22Rv1 (cell line): ENCODE results near the gene SLX4.

ENCODE experiments used
- ZFX ChIP-seq: fragments of 450-650 bp; IDR thresholded peaks from 2 replicates; pipeline ENCODE4 v1.6.1; 2017; ENCODE audit warnings: antibody characterized with exemption, borderline replicate concordance
- TF ChIP-seq, protein P1 (sequence below): fragments of 450-650 bp; IDR thresholded peaks from 2 replicates; pipeline ENCODE4 v1.5.1; 2017; ENCODE audit warnings: mild to moderate bottlenecking

DNA sequence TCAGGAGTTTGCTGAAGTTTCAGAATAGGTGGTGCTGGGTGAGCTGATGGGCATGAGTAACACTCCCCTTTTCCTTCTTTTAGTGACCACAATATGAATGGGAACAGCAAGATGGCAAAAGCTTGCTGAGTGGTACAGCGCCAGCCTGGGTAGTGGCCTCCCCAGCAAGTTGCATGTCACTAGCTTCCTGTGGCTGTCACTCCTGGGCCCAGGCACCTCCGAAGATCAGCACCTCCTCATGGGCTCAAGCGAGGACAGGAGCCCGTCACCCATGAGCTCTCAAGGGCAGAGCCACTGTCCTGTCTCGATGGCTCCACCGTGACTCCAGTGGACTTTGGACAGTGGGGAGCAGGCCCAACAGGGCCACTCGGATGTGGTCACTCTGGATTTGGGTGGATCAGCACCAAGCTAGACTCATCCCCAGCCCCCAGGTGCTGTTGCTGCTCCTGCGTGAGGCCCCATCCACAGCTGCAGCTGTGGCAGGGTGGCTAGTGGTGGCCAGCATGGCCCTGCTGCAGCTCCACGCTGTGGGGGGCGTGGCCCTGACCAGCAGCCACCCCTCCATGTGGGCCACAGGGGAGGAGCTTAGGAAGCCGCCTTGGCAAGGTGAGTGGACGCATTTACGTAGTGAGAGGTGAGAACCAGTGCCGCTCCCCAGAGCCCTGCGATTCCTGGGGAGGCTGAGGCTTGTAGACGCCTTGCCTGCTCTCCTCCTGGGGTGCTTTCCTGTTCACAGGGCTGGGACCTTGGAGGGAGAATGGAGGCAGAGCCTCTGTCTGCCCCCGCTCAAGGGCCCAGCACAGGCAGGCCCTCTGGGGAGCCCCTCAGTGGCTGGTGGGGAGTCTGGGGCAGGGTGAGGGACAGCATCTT lies 29.5 kb upstream of the SLX4 start:
- TF ChIP-seq, protein P1, sequence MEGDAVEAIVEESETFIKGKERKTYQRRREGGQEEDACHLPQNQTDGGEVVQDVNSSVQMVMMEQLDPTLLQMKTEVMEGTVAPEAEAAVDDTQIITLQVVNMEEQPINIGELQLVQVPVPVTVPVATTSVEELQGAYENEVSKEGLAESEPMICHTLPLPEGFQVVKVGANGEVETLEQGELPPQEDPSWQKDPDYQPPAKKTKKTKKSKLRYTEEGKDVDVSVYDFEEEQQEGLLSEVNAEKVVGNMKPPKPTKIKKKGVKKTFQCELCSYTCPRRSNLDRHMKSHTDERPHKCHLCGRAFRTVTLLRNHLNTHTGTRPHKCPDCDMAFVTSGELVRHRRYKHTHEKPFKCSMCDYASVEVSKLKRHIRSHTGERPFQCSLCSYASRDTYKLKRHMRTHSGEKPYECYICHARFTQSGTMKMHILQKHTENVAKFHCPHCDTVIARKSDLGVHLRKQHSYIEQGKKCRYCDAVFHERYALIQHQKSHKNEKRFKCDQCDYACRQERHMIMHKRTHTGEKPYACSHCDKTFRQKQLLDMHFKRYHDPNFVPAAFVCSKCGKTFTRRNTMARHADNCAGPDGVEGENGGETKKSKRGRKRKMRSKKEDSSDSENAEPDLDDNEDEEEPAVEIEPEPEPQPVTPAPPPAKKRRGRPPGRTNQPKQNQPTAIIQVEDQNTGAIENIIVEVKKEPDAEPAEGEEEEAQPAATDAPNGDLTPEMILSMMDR, result no peak
- TF ChIP-seq ZFX, result no peak
